Measurements from ENCODE around the gene NUP43. TPM values are rescaled to one million over a fixed set of nuclear protein-coding genes. Genes with fewer than 3 reads are reported as not detected.

Gene NUP43
- total RNA-seq, 1 experiment from 2014 or later, result 42.8 TPM

DNA sequence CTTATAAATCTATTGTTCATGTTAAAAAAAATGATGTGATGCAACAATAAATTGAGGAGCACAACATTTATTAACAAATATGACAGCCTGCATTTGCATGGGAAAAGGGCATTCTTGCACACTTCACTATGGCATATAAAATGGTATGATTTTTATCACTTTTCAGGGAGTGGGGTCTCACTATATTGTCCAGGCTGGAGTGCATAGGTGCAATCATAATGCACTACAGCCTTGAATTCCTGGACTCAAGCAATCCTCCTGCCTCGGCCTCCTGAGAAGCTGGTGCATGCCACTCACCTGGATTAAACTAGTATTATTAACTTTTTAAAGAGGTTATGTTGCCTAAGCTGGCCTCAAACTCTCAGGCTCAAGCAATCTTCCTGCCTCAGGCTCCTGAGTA, 11.4 kb downstream of the NUP43 start:
- intact Hi-C loops (cut with micrococcal nuclease; ENCODE audit: unreplicated experiment), result no loop called here
- no peaks in the 10 kb centered on the region for H3K4me1 Mint-ChIP-seq (ENCODE audit: low read depth, unreplicated experiment)
- no peaks in the 10 kb centered on the region for H3K9me3 Mint-ChIP-seq (ENCODE audit: low read depth, unreplicated experiment)
- no peak overlapping the region for H3K27ac Mint-ChIP-seq (ENCODE audit: unreplicated experiment)
- CTCF ChIA-PET, result interaction anchor here (0.6 to 0.7 kb wide), 2 partner anchors 65 to 119 kb away, joined by 4 to 5 read pairs; no protein-coding TSS in a partner anchor
- TF ChIP-seq, protein P1, sequence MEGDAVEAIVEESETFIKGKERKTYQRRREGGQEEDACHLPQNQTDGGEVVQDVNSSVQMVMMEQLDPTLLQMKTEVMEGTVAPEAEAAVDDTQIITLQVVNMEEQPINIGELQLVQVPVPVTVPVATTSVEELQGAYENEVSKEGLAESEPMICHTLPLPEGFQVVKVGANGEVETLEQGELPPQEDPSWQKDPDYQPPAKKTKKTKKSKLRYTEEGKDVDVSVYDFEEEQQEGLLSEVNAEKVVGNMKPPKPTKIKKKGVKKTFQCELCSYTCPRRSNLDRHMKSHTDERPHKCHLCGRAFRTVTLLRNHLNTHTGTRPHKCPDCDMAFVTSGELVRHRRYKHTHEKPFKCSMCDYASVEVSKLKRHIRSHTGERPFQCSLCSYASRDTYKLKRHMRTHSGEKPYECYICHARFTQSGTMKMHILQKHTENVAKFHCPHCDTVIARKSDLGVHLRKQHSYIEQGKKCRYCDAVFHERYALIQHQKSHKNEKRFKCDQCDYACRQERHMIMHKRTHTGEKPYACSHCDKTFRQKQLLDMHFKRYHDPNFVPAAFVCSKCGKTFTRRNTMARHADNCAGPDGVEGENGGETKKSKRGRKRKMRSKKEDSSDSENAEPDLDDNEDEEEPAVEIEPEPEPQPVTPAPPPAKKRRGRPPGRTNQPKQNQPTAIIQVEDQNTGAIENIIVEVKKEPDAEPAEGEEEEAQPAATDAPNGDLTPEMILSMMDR (IDR thresholded peaks at IDR 0.05; ENCODE audit: unreplicated experiment), result no peak
- H3K4me3 Mint-ChIP-seq (ENCODE audit: low read depth, unreplicated experiment), result no peak overlapping the region
- DNase-seq, result no peak
- no peaks in the 10 kb centered on the region for H3K27me3 Mint-ChIP-seq (ENCODE audit: unreplicated experiment)
- no TSS peak for BruUV-seq (replicated peaks)
- peaks cover 27% of the 10 kb centered on the region for H3K36me3 Mint-ChIP-seq (ENCODE audit: insufficient read depth, unreplicated experiment)

DNA sequence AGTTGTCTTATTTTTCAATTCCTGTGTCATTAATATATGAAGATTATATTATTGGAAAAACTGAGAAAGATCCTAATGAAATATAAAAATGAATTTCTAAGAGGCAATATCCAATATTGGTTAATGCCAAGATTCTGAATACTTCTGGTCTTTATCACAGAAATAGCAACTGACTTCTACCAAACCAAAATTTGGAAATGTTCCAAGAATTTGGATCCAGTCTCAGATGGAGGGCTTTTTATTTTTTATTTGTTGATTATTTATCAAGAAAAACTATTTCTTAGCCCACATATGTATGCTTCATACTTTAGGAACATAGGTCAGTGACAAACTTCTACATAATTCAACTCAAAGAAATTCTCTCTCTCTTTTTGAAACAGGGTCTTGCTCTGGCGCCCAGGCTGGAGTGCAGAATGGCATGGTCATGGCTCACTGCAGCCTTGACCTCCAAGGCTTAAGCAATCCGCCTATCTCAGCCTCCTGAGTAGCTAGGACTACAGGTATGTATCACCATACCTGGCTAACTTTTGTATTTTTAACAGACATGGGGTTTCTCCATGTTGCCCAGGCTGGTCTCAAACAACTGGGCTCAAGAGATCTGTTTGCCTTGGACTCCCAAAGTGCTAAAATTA, 13.1 kb downstream of the NUP43 start:
- no peaks in the 10 kb centered on the region for H3K9me3 Mint-ChIP-seq (ENCODE audit: low read depth, unreplicated experiment)
- TF ChIP-seq, protein P1 (IDR thresholded peaks at IDR 0.05; ENCODE audit: unreplicated experiment), result no peak
- no peak overlapping the region for H3K4me3 Mint-ChIP-seq (ENCODE audit: low read depth, unreplicated experiment)
- no peak for DNase-seq
- CTCF ChIA-PET, result no interaction called here
- no peaks in the 10 kb centered on the region for H3K27me3 Mint-ChIP-seq (ENCODE audit: unreplicated experiment)
- peaks cover 20% of the 10 kb centered on the region for H3K36me3 Mint-ChIP-seq (ENCODE audit: insufficient read depth, unreplicated experiment)
- H3K27ac Mint-ChIP-seq (ENCODE audit: unreplicated experiment), result no peak overlapping the region
- BruUV-seq (replicated peaks), result no TSS peak
- intact Hi-C loops (cut with micrococcal nuclease; ENCODE audit: unreplicated experiment), result no loop called here
- no peaks in the 10 kb centered on the region for H3K4me1 Mint-ChIP-seq (ENCODE audit: low read depth, unreplicated experiment)

DNA sequence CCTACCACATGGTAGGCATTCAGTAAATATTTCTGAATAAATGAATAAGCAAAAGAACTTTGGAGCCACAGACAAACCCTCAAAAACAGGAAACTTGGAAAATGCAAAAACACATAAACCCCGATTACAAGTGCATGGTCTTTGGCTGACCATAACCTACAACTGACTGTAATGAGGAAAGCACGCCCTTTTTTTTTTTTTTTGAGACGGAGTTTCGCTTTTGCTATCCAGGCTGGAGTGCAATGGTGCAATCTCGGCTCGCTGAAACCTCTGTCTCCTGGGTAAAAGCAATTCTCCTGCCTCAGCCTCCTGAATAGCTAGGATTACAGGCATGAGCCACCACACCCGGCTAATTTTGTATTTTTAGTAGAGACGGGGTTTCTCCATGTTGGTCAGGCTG, 16.5 kb downstream of the NUP43 start:
- H3K27ac Mint-ChIP-seq (ENCODE audit: unreplicated experiment), result no peak overlapping the region
- H3K4me3 Mint-ChIP-seq (ENCODE audit: low read depth, unreplicated experiment), result no peak overlapping the region
- intact Hi-C loops (cut with micrococcal nuclease; ENCODE audit: unreplicated experiment), result no loop called here
- H3K9me3 Mint-ChIP-seq (ENCODE audit: low read depth, unreplicated experiment), result no peaks in the 10 kb centered on the region
- TF ChIP-seq, protein P1 (IDR thresholded peaks at IDR 0.05; ENCODE audit: unreplicated experiment), result no peak
- CTCF ChIA-PET, result interaction anchor here (0.7 kb wide), 1 partner anchor 16 kb away, joined by 5 read pairs; no protein-coding TSS in a partner anchor
- H3K4me1 Mint-ChIP-seq (ENCODE audit: low read depth, unreplicated experiment), result no peaks in the 10 kb centered on the region
- no peaks in the 10 kb centered on the region for H3K27me3 Mint-ChIP-seq (ENCODE audit: unreplicated experiment)
- no TSS peak for BruUV-seq (replicated peaks)
- H3K36me3 Mint-ChIP-seq (ENCODE audit: insufficient read depth, unreplicated experiment), result peaks cover 24% of the 10 kb centered on the region
- DNase-seq, result no peak

DNA sequence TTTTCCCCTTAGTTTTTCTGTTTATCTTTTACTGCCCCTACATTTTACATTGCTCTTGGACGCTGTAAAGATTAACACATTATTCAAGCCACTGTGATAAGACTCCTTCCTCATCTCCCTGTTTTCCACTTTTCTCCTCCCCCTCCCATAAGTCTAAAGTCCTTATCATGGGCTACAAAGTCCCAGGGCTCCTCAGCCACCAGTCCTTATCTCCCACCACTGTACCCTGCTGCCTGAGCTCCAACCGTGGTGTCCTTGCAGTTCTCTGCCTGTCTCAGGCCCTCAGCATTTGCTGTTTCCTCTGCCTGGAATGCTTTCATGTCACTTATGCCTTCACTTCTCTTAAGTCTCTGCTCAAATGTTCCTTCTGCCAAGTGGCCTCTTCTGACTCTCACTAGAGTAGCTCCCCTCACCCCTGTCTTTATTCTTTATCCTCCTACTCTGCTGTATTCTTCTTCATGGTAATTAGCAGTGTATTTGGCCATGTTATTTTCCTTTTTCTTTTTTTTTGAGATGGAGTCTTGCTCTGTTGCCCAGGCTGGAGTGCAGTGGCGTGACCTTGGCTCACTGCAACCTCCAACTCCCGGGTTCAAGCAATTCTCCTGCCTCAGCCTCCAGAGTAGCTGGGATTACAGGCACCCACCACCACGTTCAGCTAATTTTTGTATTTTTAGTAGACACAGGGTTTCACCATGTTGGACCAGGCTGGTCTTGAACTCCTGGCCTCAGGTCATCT, 17.7 kb downstream of the NUP43 start:
- H3K4me3 Mint-ChIP-seq (ENCODE audit: low read depth, unreplicated experiment), result no peak overlapping the region
- no peaks in the 10 kb centered on the region for H3K9me3 Mint-ChIP-seq (ENCODE audit: low read depth, unreplicated experiment)
- peaks cover 29% of the 10 kb centered on the region for H3K36me3 Mint-ChIP-seq (ENCODE audit: insufficient read depth, unreplicated experiment)
- no peak for DNase-seq
- H3K27ac Mint-ChIP-seq (ENCODE audit: unreplicated experiment), result no peak overlapping the region
- TF ChIP-seq, protein P1 (IDR thresholded peaks at IDR 0.05; ENCODE audit: unreplicated experiment), result no peak
- no peaks in the 10 kb centered on the region for H3K4me1 Mint-ChIP-seq (ENCODE audit: low read depth, unreplicated experiment)
- BruUV-seq (replicated peaks), result no TSS peak
- no peaks in the 10 kb centered on the region for H3K27me3 Mint-ChIP-seq (ENCODE audit: unreplicated experiment)
- CTCF ChIA-PET, result no interaction called here
- intact Hi-C loops (cut with micrococcal nuclease; ENCODE audit: unreplicated experiment), result no loop called here
